Chondrocyte (in vitro differentiated cells): ENCODE data around the gene NPEPPS. TPM values are rescaled to one million over a fixed set of nuclear protein-coding genes. Genes with fewer than 3 reads are reported as not detected.

Source experiments
- DNase-seq: peaks from one replicate; pipeline ENCODE4 v3.0.0; 2021; ENCODE audit warnings: mixed read lengths, low spot score
- H3K27ac Mint-ChIP-seq: one replicate; pipeline ENCODE4 v1.8.0; 2021; ENCODE audit warnings: mild to moderate bottlenecking, moderate library complexity, mixed read lengths; ENCODE audit not compliant: unreplicated experiment
- H3K27me3 Mint-ChIP-seq: 2 replicates; pipeline ENCODE4 v1.8.0; 2021; ENCODE audit warnings: low read depth, mixed read lengths
- H3K36me3 Mint-ChIP-seq: 2 replicates; pipeline ENCODE4 v1.8.0; 2021; ENCODE audit warnings: low read depth, mixed read lengths
- H3K4me1 Mint-ChIP-seq: 2 replicates; pipeline ENCODE4 v1.8.0; 2021; ENCODE audit warnings: low read depth, mild to moderate bottlenecking, mixed read lengths
- H3K4me3 Mint-ChIP-seq: one replicate; pipeline ENCODE4 v1.8.0; 2021; ENCODE audit warnings: mild to moderate bottlenecking, moderate library complexity, mixed read lengths; ENCODE audit not compliant: unreplicated experiment
- H3K9me3 Mint-ChIP-seq: 2 replicates; pipeline ENCODE4 v1.8.0; 2021; ENCODE audit warnings: low read depth, mixed read lengths
- total RNA-seq: library from RNA; stranded (reverse); gene quantifications from 3 replicates; pipeline ENCODE4 v1.2.1, GENCODE V29; 2021
- TF ChIP-seq, protein P1 (sequence below): fragments of 200-600 bp; sonication (generic); IDR thresholded peaks from 2 replicates; pipeline ENCODE4 v1.5.0; 2021; ENCODE audit warnings: antibody characterized with exemption, mild to moderate bottlenecking, moderate library complexity

Gene NPEPPS
- total RNA-seq, 1 donor from 2014 or later, result 113 TPM

DNA sequence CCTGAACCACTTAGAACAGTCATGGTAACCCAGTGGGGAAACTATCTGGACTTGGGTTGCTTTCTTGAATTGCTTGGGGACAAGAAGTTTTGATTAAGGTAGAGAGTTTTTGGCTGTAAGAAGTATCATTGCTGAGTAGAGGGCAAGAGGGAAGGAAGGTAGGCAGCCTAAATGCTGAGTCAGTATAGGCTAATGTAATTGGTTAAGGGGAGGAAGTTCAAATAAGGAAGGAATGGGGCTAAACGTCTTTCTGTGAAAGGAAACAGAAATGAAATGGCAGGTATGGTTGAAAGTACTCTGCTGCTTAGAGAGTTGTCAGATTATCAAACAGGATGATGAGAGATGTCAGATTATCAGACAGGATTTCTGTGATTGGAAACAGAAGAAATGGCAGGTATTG is 139.2 kb downstream of the NPEPPS start:
- peak overlapping the region; percentile 36 for H3K27ac Mint-ChIP-seq
- no peaks in the 10 kb centered on the region for H3K4me1 Mint-ChIP-seq
- peaks cover 61% of the 10 kb centered on the region for H3K36me3 Mint-ChIP-seq
- no peaks in the 10 kb centered on the region for H3K27me3 Mint-ChIP-seq
- H3K4me3 Mint-ChIP-seq, result no peak overlapping the region
- H3K9me3 Mint-ChIP-seq, result no peaks in the 10 kb centered on the region
- TF ChIP-seq, protein P1, sequence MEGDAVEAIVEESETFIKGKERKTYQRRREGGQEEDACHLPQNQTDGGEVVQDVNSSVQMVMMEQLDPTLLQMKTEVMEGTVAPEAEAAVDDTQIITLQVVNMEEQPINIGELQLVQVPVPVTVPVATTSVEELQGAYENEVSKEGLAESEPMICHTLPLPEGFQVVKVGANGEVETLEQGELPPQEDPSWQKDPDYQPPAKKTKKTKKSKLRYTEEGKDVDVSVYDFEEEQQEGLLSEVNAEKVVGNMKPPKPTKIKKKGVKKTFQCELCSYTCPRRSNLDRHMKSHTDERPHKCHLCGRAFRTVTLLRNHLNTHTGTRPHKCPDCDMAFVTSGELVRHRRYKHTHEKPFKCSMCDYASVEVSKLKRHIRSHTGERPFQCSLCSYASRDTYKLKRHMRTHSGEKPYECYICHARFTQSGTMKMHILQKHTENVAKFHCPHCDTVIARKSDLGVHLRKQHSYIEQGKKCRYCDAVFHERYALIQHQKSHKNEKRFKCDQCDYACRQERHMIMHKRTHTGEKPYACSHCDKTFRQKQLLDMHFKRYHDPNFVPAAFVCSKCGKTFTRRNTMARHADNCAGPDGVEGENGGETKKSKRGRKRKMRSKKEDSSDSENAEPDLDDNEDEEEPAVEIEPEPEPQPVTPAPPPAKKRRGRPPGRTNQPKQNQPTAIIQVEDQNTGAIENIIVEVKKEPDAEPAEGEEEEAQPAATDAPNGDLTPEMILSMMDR, result no peak
- no peak for DNase-seq

Other genes starting within 250 kb of the NPEPPS start
- gene EFCAB13, start 207.2 kb upstream of the NPEPPS start, total RNA-seq, result 1.5 to 3.2 TPM (median 2.5 TPM) in 3 replicates
- gene KPNB1, start 118.8 kb downstream of the NPEPPS start, total RNA-seq, result 292 to 306 TPM (median 298 TPM) in 3 replicates
- gene TBKBP1, start 163.1 kb downstream of the NPEPPS start, total RNA-seq, result 11.3 to 13.6 TPM (median 12.6 TPM) in 3 replicates
- not detected in 3 replicates for gene TBX21, start 202.1 kb downstream of the NPEPPS start, total RNA-seq